ENCODE data around the gene NHERF2. TPM values are rescaled to one million over a fixed set of nuclear protein-coding genes. Genes with fewer than 3 reads are reported as not detected.

NHERF2 gene
- total RNA-seq, 4 donors from 2014 or later: 21.5 to 104 (median 30.2) TPM

DNA sequence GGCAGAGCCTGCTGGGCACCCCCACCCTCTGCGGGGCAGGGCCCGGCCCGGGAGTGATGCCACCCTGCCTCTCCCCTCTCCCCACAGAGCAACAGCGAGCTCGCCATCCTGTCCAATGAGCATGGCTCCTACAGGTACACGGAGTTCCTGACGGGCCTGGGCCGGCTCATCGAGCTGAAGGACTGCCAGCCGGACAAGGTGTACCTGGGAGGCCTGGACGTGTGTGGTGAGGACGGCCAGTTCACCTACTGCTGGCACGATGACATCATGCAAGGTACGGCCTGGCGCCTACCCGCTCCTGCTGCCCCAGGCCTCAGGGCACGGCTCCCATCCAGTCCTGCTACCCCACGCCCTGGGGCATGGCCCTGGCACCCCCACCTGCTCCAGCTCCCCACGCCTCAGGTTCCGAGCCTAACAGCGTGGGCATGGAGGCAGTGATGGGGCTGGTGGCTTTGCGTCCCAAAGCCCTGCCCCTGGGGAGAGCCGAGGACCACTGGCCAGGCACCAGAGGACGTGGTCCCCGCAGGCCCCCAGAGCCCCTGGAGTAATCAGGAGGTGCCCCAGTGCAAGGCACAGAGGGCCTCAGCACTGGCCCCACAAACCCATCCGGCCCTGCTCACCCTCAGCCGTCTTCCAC, 59.5 kb downstream of the NHERF2 start:
- Histone ChIP-seq H3K27me3 (no peaks in the 10 kb centered on the region), H3K4me1 (peaks cover 0 to 29% (median 0%) of the 10 kb centered on the region in 4 donors), H3K27ac (no peak overlapping the region), H3K36me3 (peaks cover 0 to 84% (median 0%) of the 10 kb centered on the region in 3 donors), H3K4me3 (no peak overlapping the region), H3K9me3 (no peaks in the 10 kb centered on the region)
- TF ChIP-seq, protein P1, sequence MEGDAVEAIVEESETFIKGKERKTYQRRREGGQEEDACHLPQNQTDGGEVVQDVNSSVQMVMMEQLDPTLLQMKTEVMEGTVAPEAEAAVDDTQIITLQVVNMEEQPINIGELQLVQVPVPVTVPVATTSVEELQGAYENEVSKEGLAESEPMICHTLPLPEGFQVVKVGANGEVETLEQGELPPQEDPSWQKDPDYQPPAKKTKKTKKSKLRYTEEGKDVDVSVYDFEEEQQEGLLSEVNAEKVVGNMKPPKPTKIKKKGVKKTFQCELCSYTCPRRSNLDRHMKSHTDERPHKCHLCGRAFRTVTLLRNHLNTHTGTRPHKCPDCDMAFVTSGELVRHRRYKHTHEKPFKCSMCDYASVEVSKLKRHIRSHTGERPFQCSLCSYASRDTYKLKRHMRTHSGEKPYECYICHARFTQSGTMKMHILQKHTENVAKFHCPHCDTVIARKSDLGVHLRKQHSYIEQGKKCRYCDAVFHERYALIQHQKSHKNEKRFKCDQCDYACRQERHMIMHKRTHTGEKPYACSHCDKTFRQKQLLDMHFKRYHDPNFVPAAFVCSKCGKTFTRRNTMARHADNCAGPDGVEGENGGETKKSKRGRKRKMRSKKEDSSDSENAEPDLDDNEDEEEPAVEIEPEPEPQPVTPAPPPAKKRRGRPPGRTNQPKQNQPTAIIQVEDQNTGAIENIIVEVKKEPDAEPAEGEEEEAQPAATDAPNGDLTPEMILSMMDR (IDR thresholded peaks at IDR 0.05): no peak
- no peak for TF ChIP-seq POLR2A (IDR thresholded peaks at IDR 0.05)
- DNase-seq: no peak

DNA sequence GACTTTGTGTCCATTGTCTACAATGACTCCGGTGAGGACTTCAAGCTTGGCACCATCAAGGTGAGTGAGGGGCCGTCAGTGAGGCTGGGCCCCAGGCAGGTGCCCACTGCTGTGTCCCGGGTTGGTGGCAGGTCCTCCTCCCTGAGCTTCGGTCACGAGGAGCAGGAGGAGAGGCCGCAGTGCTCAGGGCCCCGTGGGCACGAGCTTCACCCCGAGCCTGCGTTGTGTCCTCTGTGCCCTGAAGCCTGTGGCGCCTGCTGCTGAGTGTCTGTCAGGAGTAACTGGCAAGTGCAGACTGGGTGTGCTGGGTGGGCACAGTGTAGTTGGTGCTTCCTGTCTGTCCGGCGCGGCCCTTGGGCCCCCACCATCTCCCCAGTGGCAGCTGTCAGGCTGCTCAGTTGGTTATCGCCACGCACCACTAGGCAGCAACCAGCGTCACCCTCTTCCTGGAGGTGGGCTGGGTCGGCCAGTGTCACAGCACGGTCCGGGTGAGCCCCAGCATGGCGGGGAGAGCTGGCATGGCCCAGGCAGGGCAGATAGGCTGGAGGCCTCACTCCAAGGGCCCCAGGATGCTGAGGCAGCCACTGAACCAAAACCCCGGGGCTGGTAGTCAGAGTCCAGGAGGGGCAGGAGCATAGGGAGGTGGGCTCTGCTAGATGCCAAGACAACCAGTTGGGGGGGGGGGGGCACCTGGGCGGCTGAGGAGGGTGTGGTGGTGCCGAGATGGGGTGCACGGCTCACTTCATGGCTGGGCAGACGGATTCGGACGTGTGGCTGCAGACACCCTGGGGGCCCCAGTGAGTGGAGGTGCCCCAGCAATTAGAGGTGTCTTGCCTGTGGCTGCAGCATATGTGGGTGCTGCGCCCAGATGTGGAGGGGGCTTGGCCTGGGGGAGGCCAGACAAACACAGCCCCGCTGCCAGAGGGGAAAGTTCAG, 60.4 kb downstream of the NHERF2 start:
- TF ChIP-seq POLR2A (IDR thresholded peaks at IDR 0.05): no peak
- TF ChIP-seq, protein P1 (IDR thresholded peaks at IDR 0.05): no peak
- Histone ChIP-seq H3K27ac (no peak overlapping the region), H3K4me1 (peaks cover 0 to 32% (median 0%) of the 10 kb centered on the region in 4 donors), H3K9me3 (no peaks in the 10 kb centered on the region), H3K4me3 (no peak overlapping the region), H3K27me3 (no peaks in the 10 kb centered on the region), H3K36me3 (peaks cover 0 to 75% (median 0%) of the 10 kb centered on the region in 3 donors)
- no peak for DNase-seq

DNA sequence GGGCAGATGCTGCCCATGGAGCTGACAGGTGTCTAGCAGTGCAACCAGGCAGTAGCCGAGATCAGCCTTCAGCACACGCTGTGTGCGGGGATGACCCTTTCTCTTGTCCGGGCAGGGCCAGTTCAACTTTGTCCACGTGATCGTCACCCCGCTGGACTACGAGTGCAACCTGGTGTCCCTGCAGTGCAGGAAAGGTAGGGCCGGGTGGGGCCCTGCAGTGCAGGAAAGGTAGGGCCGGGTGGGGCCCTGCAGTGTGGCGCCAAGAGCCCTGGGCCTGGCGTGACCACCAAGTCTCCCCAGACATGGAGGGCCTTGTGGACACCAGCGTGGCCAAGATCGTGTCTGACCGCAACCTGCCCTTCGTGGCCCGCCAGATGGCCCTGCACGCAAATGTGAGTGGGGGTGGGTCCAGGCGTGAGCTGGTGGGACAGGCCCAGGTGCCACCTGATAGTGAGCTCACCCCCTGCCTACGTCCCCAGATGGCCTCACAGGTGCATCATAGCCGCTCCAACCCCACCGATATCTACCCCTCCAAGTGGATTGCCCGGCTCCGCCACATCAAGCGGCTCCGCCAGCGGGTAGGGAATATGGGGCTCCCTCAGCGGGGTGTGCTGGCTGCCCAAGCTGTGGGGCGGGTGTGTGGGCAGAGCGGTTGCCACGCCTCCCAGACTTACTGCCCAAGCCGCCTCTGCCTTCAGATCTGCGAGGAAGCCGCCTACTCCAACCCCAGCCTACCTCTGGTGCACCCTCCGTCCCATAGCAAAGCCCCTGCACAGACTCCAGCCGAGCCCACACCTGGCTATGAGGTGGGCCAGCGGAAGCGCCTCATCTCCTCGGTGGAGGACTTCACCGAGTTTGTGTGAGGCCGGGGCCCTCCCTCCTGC, 61.3 kb downstream of the NHERF2 start:
- TF ChIP-seq POLR2A (IDR thresholded peaks at IDR 0.05): no peak
- TF ChIP-seq, protein P1 (IDR thresholded peaks at IDR 0.05): no peak
- no peak for DNase-seq
- Histone ChIP-seq H3K4me1 (peaks cover 0 to 32% (median 0%) of the 10 kb centered on the region in 4 donors), H3K9me3 (no peaks in the 10 kb centered on the region), H3K4me3 (no peak overlapping the region), H3K27me3 (no peaks in the 10 kb centered on the region), H3K36me3 (peaks cover 0 to 82% (median 0%) of the 10 kb centered on the region in 3 donors), H3K27ac (no peak overlapping the region)

Small RNA genes lying within 50 kb of the gene (small RNA-seq; reads per million reads assigned to genes)
- 0 reads per million in 2 donors for gene RN7SL219P

Other genes with a start within 250 kb of the NHERF2 start
- 100 to 1,000 TPM in 2 of 4 donors, 10 to 100 TPM in 2; 76.4 to 148 (median 102) TPM for gene SPSB3, start 244.3 kb upstream of the NHERF2 start, total RNA-seq
- gene NUBP2, start 243.9 kb upstream of the NHERF2 start, total RNA-seq: 10 to 100 TPM; 47.1 to 99.9 (median 59.3) TPM
- gene IGFALS, start 233.2 kb upstream of the NHERF2 start, total RNA-seq: under 1 TPM in 1 of 4 donors, not detected in 3; 0.35 TPM
- gene HAGH, start 200.1 kb upstream of the NHERF2 start, total RNA-seq: 100 to 1,000 TPM; 105 to 187 (median 155) TPM
- 100 to 1,000 TPM; 107 to 188 (median 152) TPM for gene FAHD1, start 199.7 kb upstream of the NHERF2 start, total RNA-seq
- gene MEIOB, start 154.7 kb upstream of the NHERF2 start, total RNA-seq: not detected
- not detected for gene HS3ST6, start 108.5 kb upstream of the NHERF2 start, total RNA-seq
- 10 to 100 TPM; 17.3 to 46.6 (median 38.3) TPM for gene MSRB1, start 83.7 kb upstream of the NHERF2 start, total RNA-seq
- gene RPL3L, start 72.2 kb upstream of the NHERF2 start, total RNA-seq: not detected
- 100 to 1,000 TPM in 3 of 4 donors, 10 to 100 TPM in 1; 55.3 to 373 (median 236) TPM for gene NDUFB10, start 67.4 kb upstream of the NHERF2 start, total RNA-seq
- 1,000 to 10,000 TPM in 3 of 4 donors, 100 to 1,000 TPM in 1; 736 to 1,881 (median 1,543) TPM for gene RPS2, start 62.1 kb upstream of the NHERF2 start, total RNA-seq
- not detected for gene RNF151, start 60.0 kb upstream of the NHERF2 start, total RNA-seq
- gene TBL3, start 54.8 kb upstream of the NHERF2 start, total RNA-seq: 10 to 100 TPM; 19.8 to 50.8 (median 39.1) TPM
- gene NOXO1, start 45.4 kb upstream of the NHERF2 start, total RNA-seq: 10 to 100 TPM in 3 of 4 donors, 1 to 10 TPM in 1; 8.6 to 23.1 (median 11.3) TPM
- 100 to 1,000 TPM in 1 of 4 donors, 10 to 100 TPM in 3; 31.4 to 102 (median 83.1) TPM for gene GFER, start 42.7 kb upstream of the NHERF2 start, total RNA-seq
- gene SYNGR3, start 36.9 kb upstream of the NHERF2 start, total RNA-seq: 1 to 10 TPM in 3 of 4 donors, not detected in 1; 1.3 to 3.9 (median 3.3) TPM
- gene ZNF598, start 17.1 kb upstream of the NHERF2 start, total RNA-seq: 10 to 100 TPM; 48.5 to 84.0 (median 51.4) TPM
- 1 to 10 TPM in 2 of 4 donors, not detected in 2; 2.8 to 9.1 TPM for gene NPW, start 7.1 kb upstream of the NHERF2 start, total RNA-seq
- 10 to 100 TPM; 14.9 to 28.8 (median 19.9) TPM for gene NTHL1, start 20.9 kb downstream of the NHERF2 start, total RNA-seq
- 100 to 1,000 TPM in 3 of 4 donors, 10 to 100 TPM in 1; 98.4 to 220 (median 141) TPM for gene TSC2, start 21.1 kb downstream of the NHERF2 start, total RNA-seq
- gene PKD1, start 109.0 kb downstream of the NHERF2 start, total RNA-seq: 100 to 1,000 TPM in 3 of 4 donors, 10 to 100 TPM in 1; 64.6 to 305 (median 188) TPM
- gene RAB26, start 121.7 kb downstream of the NHERF2 start, total RNA-seq: 10 to 100 TPM; 17.9 to 33.8 (median 24.3) TPM
- gene TRAF7, start 128.9 kb downstream of the NHERF2 start, total RNA-seq: 100 to 1,000 TPM in 1 of 4 donors, 10 to 100 TPM in 3; 51.2 to 120 (median 79.3) TPM
- gene CASKIN1, start 169.7 kb downstream of the NHERF2 start, total RNA-seq: not detected
- 10 to 100 TPM; 45.7 to 95.7 (median 69.4) TPM for gene MLST8, start 178.6 kb downstream of the NHERF2 start, total RNA-seq
- 10 to 100 TPM; 13.3 to 44.6 (median 19.8) TPM for gene BRICD5, start 184.0 kb downstream of the NHERF2 start, total RNA-seq
- gene PGP, start 187.9 kb downstream of the NHERF2 start, total RNA-seq: 10 to 100 TPM; 21.7 to 25.6 (median 23.1) TPM
- 100 to 1,000 TPM in 1 of 4 donors, 10 to 100 TPM in 3; 35.6 to 124 (median 76.2) TPM for gene E4F1, start 196.7 kb downstream of the NHERF2 start, total RNA-seq
- gene DNASE1L2, start 209.5 kb downstream of the NHERF2 start, total RNA-seq: 1 to 10 TPM in 3 of 4 donors, not detected in 1; 2.0 to 2.8 (median 2.5) TPM
- gene ECI1, start 224.7 kb downstream of the NHERF2 start, total RNA-seq: 100 to 1,000 TPM in 2 of 4 donors, 10 to 100 TPM in 2; 60.2 to 114 (median 95.6) TPM
- 100 to 1,000 TPM in 3 of 4 donors, 10 to 100 TPM in 1; 71.5 to 155 (median 122) TPM for gene RNPS1, start 241.2 kb downstream of the NHERF2 start, total RNA-seq